AG10803 (cell line): ENCODE measurements around the gene TPSD1.
"Not testable (repeated sequence)": the region's sequence is repeated elsewhere in the genome, so short reads cannot be mapped to it uniquely, and the experiment has no call there.

Experiments used
- DNase-seq: peaks from one replicate; pipeline ENCODE4 v3.0.0; 2010; ENCODE audit warnings: low read depth
- H3K4me3 ChIP-seq: 2 replicates; pipeline ENCODE4 v1.5.1; 2011; ENCODE audit warnings: mild to moderate bottlenecking, low read length, control low read depth
- CTCF ChIP-seq: conservative IDR thresholded peaks from 2 replicates; pipeline ENCODE4 v1.5.1; 2011; ENCODE audit warnings: mild to moderate bottlenecking, low read length, control low read depth, inconsistent platforms

The TPSD1 gene

GRCh38 chr16:1290860-1291575 lies 35.1 kb downstream of the TPSD1 start:
- no peak overlapping the region for H3K4me3 ChIP-seq
- no peak for DNase-seq
- TF ChIP-seq CTCF: no peak

GRCh38 chr16:1291576-1291974 lies 35.7 kb downstream of the TPSD1 start:
- DNase-seq: no peak
- no peak for TF ChIP-seq CTCF
- no peak overlapping the region for H3K4me3 ChIP-seq

GRCh38 chr16:1292208-1292607 lies 36.3 kb downstream of the TPSD1 start:
- not testable (repeated sequence) for H3K4me3 ChIP-seq, DNase-seq

- not testable (repeated sequence) for H3K4me3 ChIP-seq, DNase-seq
These were observed 36.9 kb downstream of the TPSD1 start for GRCh38 chr16:1292808-1293207.

GRCh38 chr16:1293921-1294656 lies 38.2 kb downstream of the TPSD1 start:
- TF ChIP-seq CTCF: no peak
- DNase-seq: no peak
- no peak overlapping the region for H3K4me3 ChIP-seq

GRCh38 chr16:1295465-1295864 lies 39.6 kb downstream of the TPSD1 start:
- DNase-seq: no peak
- no peak overlapping the region for H3K4me3 ChIP-seq
- no peak for TF ChIP-seq CTCF

GRCh38 chr16:1296688-1297017 lies 40.8 kb downstream of the TPSD1 start:
- not testable (repeated sequence) for H3K4me3 ChIP-seq, DNase-seq

- H3K4me3 ChIP-seq: no peak overlapping the region
- DNase-seq: peak; percentile 34
These were observed 41.3 kb downstream of the TPSD1 start for GRCh38 chr16:1297018-1297696.

More at GRCh38 chr16:1297018-1297696, 41.3 kb downstream of the TPSD1 start:
- TF ChIP-seq CTCF: no peak
